HTR-8/SVneo (cell line): Measurements from ENCODE around the gene TRABD2B.

ENCODE experiments used
- DNase-seq: peaks from one replicate; pipeline ENCODE4 v3.0.0; 2011; ENCODE audit warnings: low spot score, mixed read lengths; ENCODE audit not compliant: insufficient read length
- FAIRE-seq: peaks from 2 replicates; lab custom pipeline; 2011; peaks lifted over from hg19 to GRCh38; lab: Jason Lieb, UNC

TRABD2B gene

DNA sequence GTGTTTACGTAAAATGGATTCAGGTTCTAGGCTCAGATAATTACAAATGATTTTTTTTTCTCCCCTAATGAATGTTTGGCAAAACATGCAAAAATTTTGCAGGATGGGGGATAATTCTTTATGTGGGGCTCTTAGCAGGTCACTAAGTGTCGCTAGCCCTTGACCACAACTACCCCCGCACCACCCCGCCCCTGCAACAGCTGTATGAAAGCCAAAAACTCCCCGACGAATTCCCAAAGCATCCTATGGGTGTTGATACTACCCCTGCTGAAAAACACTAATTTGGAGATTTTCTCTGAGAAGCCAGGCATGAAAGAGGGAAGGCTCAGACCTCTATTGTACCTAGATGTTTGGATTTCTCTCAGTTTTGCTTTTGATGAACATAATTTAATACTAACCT lies 243.0 kb downstream of the TRABD2B start:
- no peak for FAIRE-seq
- DNase-seq: no peak

DNA sequence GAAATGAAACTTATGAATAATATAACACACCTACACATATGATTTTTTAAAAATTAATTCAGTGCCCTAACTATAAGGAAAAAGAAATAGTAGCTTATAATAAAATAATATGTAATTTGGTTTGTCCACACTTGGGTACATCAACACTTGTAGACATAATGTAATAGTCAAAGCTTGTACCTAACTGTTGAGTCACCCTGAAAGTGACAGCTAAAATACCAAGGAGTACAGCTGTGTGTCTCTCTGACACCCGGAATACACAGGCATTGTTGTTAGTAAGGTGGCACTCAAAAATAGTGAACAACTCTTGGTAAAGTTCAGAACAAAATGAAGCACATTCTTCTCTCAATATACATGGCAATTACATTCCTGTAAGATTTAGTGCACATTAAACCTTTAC lies 243.4 kb downstream of the TRABD2B start:
- DNase-seq (no peak), FAIRE-seq (no peak)

DNA sequence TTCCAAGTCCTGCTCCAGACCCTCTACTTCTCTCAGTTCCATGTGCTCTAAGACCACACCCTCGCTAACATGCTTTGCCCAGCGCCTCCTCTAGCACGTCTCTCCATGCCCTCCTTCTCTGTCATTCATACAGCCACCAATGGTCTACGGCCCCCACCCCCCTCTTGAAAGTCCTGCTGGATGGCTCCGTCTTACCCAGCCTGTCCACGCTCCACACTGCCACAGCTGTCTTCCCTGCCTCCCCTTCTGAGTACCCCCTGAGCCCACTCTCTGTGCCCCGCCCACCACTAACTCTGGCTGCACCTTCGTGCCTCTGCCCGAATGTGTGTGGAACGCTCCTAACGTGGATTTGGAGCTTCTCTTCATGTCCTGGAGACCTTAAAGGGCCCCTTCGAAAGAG lies 244.6 kb downstream of the TRABD2B start:
- FAIRE-seq (no peak), DNase-seq (no peak)

DNA sequence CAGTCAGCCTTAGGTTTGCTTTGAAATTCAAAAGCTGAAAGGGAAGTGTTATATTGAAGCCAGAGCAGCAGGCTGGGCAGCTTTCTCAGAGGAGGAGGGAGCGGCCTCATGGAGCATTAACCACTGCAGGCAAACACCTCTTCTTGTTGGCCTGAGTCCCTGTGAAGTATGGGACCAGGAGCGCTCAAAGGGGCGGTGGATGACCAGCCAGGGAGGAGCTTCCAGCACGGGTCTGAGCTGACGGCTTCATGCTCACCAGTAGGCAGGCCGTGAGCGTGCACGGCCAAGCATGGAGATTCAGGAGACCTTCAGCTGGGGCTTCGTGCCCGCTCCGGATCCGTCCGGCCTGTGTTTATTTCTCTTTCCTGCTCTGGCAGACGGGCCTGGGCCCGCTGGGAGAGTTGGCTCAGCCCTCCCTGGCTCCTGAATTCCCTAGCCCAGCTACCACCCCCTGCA lies 245.2 kb downstream of the TRABD2B start:
- FAIRE-seq (no peak), DNase-seq (no peak)

DNA sequence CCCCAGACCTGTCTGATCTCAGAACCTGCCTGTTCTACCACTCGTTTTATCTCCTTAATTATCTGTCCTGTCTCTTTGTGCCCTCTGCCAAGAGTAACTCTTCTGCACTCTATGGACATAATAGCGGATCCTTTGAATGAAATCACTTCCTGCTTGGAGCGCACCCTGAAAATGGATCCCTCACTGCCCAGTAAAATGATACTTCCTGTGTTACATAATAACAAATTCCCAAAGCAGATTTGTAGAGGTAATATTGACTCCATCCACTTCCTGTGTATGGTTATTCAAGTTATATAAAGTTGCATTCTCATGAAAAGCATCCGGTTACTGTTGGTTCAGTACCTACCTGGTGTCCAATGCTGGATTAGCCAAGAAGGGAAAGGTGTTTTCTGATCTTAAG lies 246.0 kb downstream of the TRABD2B start:
- DNase-seq: no peak
- no peak for FAIRE-seq

DNA sequence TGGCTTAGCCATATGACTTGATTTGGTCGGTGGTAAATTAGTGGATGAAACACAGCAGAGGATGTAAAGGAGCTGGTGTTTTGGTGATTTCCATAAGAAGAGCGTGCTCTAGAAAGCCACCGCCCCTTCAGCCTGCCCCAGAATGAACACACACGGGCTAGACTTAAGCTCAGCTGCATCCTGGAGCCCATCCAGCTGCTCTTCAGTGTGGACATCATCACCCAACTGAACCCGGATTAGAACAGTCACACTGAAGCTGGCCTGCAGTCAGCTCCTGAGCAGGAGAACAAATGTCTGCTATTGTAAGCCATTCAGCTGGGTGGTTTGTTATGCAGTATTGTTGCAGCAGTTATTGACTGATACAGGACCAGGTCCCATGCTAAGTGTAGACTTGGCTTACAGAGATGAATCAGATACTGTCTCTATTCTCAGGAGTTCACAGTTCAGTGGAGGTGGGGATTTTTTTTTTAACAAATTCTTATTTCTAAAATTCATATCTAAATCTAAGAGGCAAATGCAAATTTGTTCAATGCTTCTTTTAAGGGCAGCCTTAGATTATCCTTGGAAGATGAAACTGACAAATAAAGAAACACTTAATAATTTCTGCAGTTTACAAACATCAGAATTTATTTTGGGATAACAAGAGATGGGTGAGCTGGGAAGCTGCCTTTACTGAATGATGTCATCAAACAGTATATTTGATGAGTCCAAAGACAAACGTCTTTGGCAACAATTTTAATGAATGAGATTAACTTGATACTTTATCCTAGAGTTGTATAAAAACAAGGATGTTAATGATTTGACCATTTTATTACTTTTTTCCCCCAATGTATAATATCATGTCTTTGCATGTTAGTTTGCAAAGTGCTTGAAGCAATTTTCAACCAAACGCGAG lies 251.2 kb downstream of the TRABD2B start:
- DNase-seq (no peak), FAIRE-seq (no peak)

DNA sequence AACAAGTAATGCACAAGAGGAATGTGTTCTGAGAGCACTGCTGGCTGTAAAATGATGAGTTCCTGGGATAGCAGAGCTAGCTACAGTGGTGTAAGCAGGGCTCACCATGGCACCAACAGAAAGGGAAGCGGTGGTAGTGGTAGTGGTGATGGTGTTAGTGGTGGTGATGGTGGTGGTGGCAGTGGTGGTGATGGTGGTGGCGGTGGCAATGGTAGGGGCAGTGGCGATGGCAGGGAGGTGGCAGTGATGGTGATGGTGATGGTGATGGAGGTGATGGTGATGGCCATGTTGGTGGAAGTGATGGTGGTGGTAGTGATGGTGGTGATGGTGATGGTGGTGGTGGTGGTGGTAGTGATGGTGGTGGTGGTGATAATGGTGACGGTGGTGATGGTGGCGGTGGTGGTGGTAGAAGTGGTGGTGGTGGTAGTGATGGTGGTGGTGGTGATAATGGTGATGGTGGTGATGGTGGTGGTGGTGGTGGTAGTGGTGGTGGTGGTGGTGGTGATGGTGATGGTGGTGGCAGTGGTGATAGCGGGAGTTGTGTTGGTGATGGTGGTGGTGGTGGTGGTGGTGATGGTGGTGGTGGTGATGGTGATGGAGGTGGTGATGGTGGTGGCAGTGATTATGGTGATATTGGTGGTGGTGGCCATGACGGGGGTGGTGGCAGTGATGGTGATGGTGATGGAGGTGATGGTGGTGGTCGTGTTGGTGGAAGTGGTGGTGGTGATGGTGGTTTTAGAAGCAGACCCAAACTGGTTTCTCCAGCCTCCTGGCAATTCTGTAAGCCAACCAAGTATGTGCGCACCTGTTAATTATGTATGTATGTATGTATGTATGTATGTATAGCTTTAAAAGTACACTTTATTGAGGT lies 254.1 kb downstream of the TRABD2B start:
- DNase-seq (no peak), FAIRE-seq (peak; percentile 85)

DNA sequence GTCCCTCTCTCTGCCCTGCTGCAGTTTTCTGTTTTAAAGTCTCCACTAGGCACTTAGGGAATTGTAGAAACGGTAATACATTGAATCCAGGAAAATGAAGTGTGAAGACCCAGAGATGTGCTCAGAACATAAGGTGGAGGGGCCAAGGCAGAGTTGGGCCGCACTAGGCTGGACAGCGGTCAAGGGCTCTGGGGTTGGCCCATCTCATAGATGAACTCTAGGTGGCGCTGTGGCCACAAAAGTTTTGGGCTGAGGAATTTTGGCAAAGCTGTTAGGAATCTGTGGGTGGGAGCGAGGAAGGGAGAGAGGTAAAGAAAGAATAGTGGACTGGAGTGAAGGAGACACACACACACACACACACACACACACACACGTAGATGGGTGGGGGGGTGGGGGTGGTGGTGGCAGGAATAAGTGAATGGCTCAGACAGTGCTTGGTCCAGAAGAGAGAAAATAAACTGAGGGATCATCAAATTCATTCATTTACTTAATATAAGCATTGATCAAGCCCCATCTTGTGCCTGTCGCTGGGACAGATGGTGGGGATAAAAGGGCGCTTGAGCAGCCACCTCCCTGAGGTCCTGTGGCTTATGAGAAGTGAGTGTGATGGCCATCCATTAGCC lies 258.5 kb downstream of the TRABD2B start:
- FAIRE-seq: no peak
- DNase-seq: peak; percentile 54

DNA sequence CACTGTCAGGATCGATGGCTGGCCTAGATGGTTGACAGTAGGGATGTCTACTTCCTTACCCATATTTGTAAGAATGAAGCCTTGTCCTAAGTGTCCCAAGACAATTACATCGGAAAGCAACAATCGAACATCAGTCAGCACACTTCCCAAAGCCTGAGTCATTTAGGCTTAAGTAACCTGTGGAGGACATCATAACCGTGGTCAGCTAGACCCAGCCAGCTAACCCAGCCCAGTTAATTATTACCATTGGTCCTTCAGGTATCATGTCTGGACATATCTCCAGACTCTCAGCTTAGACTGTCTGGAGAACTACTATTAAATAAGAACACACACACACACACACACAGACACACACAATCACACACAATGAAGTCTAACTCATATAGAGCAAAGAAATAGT lies 264.7 kb downstream of the TRABD2B start:
- FAIRE-seq (no peak), DNase-seq (no peak)

DNA sequence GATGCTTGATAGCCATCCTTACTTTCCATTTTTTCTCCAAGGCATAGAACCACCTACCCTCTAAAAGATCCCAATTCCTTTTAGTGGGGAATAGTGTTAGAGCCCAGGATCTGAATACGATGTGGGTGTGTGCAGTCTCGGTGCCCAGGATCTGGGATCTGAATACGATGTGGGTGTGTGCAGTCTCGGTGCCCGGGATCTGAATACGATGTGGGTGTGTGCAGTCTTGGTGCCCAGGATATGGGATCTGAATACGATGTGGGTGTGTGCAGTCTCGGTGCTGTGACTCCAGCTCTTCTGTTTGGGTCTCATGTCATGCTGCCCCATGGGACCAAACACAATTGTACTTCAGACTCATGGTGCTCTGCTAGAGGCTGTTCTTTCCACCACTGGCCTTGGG lies 265.5 kb downstream of the TRABD2B start:
- FAIRE-seq (no peak), DNase-seq (no peak)

DNA sequence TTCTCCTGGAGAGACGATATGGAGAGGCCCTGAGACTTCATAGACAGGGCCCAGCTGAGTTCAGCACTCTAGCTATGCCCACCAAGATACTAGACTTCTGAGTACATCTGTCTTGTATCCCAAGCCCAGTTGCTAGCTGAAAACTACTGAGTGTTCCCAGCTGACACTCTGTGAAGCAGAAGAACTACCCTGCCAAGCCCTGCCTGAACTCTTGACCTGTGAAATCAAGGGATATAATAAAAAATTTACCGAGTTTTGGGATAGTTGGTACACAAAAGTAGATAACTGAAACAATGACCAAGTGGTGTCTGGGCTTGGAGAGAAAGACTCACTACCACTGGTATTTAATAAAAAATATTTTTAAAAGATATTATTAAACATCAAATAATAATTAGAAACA lies 267.5 kb downstream of the TRABD2B start:
- FAIRE-seq (no peak), DNase-seq (no peak)

DNA sequence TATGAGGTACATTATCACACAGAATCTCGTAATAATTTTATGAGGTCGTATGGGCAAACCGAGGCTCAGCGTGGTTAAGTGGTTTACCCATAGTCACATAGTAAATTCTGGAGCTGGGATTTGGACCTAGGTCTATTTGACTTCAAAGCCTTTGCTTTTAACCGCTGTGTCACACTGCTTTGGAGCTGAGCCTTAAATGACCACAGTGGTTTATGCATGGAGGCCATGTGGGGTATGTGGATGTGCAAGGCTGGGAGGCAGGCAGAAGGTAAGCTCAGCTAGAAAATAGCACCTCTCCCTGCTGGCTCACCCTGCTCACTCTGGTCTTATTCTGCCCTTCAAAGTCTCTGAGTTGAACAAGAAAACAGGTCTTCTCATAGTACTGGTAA lies 269.5 kb downstream of the TRABD2B start:
- no peak for FAIRE-seq

DNA sequence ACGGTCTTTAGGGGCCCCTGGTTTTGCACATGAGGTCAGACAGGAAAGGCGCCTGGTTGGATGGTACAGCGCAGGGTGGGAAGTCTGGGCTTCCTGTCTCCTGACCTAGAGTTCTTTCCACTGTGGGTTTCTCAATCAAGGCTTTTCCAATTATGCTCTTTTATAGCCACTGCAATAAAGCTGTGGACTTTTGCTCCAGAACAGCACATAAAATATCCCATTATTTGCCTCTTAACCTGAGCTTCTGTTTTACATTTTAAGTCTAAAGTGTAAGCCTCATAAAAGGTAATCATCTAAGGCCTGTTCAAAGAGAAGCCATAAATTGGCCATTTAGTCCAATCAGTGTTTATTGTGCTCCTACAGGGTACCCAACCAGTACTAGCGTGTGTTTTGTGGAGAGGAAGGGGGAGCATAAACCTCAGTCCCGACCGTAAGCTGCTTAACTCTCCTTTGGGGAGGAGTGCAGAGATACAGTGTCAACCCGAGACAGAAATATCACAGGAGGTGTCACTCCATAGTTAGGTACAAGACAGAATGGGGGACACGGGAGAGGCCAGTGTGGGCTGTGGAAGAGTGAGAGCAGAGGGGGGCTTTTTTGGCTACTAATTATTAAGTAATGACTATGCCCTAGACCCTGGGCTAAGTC lies 270.0 kb downstream of the TRABD2B start:
- FAIRE-seq (no peak), DNase-seq (no peak)

More for the DNA sequence above, 269.5 kb downstream of the TRABD2B start:
- DNase-seq: no peak

DNA sequence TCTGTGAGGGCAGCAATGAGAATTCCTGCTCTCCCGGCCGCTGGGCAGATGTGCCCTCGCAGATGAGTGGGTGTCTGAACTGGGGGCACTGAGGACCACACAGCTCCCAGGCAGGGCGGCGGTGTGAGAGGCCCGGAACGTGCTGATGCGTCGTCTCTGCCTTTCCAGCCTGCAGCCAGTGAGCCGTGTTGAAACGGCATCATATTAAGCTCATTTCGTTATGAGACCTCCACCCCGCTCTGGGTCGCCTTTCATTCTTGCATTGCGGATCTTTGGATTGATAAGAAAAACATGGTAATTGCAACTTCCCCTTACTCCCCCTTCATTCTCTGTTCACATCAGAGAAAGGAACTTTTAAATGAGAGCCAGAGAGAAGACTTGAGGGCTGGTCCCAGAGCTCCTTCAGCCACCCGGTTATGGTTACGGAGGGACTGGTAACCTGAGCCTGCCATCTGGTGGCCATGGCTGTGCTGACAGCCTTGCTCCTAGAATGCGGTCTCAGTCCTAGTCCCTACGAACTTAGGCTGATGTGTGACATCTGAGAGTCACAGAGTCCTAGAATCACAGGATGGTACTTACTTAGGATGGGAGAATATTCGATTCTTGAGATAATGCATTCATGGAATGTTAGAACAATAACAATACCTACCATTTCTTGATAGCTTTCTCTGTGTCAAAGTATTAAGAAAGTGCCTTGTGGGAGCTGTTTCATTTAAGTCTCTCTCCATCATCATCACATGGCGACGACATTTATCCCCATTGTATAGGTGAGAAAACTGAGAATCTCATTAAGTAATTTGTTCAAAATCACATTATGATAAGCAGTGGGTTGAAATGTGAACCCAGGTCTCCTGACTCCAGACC lies 271.0 kb downstream of the TRABD2B start:
- DNase-seq (peak; percentile 75), FAIRE-seq (peak; percentile 79)

DNA sequence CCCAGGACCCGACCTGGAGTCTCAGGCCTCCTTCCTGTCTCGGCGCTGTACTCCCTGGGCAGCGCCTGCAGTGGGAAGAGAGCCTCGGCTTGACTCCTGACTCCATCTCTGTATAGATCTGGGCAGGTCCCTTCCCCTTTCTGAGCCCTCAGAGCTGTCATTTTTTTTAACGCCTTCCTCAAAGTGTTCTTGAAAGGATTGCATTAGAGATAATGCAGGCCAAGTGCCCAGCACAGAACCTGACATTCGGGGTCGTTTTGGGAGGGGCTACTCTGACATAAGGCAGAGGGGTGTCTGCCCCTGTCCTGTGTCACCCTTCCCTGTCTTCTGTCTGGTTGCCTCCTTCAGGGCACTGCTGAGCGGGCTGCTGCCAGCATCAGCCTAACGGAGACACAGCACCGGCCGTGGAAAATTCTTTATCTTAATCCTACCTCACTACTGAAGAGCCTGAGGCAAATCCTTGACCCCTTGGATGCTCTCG lies 271.6 kb downstream of the TRABD2B start:
- FAIRE-seq: no peak
- DNase-seq: no peak

DNA sequence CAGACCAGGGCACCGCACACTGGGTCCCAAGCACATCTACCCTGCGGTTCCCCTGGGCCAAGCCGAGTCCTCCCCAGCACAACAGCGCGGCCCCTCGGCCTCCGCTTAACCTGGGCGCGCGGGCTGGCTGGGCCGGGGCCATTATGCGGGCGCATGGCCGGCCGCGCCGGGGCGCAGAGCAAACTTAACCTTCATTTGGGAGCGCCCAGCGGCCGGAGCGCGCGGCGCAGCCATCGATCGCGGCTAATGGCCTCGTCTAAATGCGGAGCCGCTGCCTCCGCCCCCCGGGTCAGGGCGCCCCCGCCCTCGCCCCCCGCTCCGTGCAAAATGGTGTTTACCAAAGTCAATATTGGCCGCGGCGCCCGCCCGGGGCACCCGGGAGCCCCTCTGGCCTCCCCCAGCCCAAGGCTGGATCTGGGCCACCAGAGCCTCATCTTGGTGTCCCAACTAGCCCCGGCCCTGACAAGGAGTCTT lies 272.1 kb downstream of the TRABD2B start:
- no peak for FAIRE-seq
- no peak for DNase-seq

DNA sequence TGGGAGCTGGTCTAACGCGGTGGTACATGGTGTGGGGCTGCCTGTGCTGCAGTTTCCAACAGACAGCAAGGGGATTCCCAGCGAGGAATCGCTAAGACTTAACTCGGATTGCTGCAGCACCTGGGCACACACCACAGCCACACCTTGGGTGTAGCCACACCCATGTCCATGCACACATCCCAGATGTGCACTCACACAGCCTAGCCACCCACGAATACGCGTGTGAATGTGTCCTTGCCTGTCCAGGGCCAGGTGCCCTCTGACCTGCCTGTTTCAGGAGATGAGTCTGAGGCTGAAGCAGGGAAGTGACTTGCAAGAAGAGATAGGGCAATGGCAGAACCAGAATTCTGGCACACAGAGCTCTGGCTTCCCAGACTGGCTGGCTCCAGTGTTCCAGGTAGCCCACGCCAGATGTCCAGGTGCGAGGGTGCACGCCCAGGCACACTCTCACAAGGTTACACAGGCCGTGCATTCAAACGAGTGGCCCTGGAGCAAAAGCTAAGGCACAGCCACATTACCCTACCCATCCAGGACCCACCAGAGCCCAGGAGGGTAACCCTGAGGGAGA lies 272.7 kb downstream of the TRABD2B start:
- no peak for FAIRE-seq

DNA sequence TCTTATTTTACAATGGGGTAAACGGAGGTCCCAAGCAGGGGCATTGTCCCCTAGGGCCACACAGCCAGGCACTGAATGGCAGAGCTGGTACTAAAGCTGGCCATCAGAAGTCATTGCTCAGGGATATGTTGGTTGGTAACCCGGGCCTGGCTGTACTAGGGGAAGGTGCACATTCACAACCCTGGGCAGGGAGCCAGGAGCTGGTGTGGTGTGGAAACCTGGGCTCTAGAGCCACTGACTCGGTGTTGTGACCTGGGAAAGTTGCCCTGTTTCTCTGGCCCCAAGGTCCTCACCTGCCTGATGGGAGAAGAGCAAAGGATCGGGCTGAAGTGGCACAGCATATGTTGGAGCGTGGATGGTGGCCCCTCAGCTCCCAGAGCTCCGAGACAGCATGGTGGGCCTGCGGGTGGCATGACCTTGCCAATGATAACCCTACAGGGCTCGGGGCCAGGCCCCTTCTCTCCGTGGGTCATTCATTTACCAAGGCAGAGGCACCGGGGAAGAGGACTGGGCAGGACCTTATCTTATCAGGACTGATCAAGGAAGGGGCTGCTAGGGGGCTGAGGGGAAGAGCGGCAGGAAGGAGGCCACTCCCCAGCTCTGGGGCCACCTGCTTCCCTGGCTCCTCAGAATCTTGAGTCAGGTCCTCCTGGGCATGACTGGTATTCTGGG lies 274.1 kb downstream of the TRABD2B start:
- no peak for DNase-seq
- no peak for FAIRE-seq

More for the DNA sequence above, 272.7 kb downstream of the TRABD2B start:
- no peak for DNase-seq
